Activated CD8-positive, alpha-beta T cell treated with anti-CD3 and anti-CD28 coated beads for 36 hours (primary cell): ENCODE results near the gene SLC9A4. TPM values are rescaled to one million over a fixed set of nuclear protein-coding genes. Genes with fewer than 3 reads are reported as not detected.

ENCODE experiments used
- ATAC-seq: fragments of 200-7000 bp; cut with Tn5 transposase; one replicate; pipeline ENCODE4 v1.10.0; 2021; ENCODE audit warnings: mild to moderate bottlenecking, moderate library complexity
- CTCF ChIA-PET: fragments of 350-600 bp; sonication (Branson Sonifier 250); formaldehyde crosslinking; loops from one replicate; lab custom pipeline; 2021; ENCODE audit warnings: antibody characterized with exemption; lab: Charles Lee
- POLR2A ChIA-PET: fragments of 350-600 bp; sonication (Branson Sonifier 250); formaldehyde crosslinking; loops from one replicate; lab custom pipeline; 2021; ENCODE audit warnings: antibody characterized with exemption; lab: Charles Lee
- DNase-seq: peaks from one replicate; pipeline ENCODE4 v3.0.0-alpha.2; 2020
- H3K27ac Mint-ChIP-seq: one replicate; pipeline ENCODE4 v1.8.0; 2021; ENCODE audit warnings: mild to moderate bottlenecking, mixed read lengths
- H3K27me3 Mint-ChIP-seq: one replicate; pipeline ENCODE4 v1.8.0; 2021; ENCODE audit warnings: mixed read lengths
- H3K36me3 Mint-ChIP-seq: one replicate; pipeline ENCODE4 v1.8.0; 2021; ENCODE audit warnings: low read depth, mixed read lengths
- H3K4me1 Mint-ChIP-seq: one replicate; pipeline ENCODE4 v1.8.0; 2021; ENCODE audit warnings: low read depth, mixed read lengths
- H3K4me3 Mint-ChIP-seq: one replicate; pipeline ENCODE4 v1.8.0; 2021; ENCODE audit warnings: mild to moderate bottlenecking, moderate library complexity, mixed read lengths
- H3K9me3 Mint-ChIP-seq: one replicate; pipeline ENCODE4 v1.8.0; 2021; ENCODE audit warnings: mixed read lengths
- intact Hi-C: fragments of 100-400 bp; cut with micrococcal nuclease; formaldehyde crosslinking; loops from one replicate; pipeline ENCODE4 v1.10.0; 2022
- total RNA-seq, 2 experiments: library from RNA; stranded (reverse); gene quantifications; one replicate each; pipeline ENCODE4 v1.2.3, GENCODE V29; 2021
- TF ChIP-seq, protein P1 (sequence below): fragments of 200-600 bp; IDR thresholded peaks from one replicate; pipeline ENCODE4 v1.8.0; 2022; ENCODE audit warnings: antibody characterized with exemption, mild to moderate bottlenecking

Gene SLC9A4
- total RNA-seq, 2 experiments from 2014 or later = 0.07 TPM; not detected in 1

- peaks cover 6% of the 10 kb centered on the region for H3K4me1 Mint-ChIP-seq
- H3K9me3 Mint-ChIP-seq = peaks cover 2% of the 10 kb centered on the region
- POLR2A ChIA-PET = no interaction called here
- ATAC-seq = no peak
- intact Hi-C loops = no loop called here
- DNase-seq = no peak
- H3K27me3 Mint-ChIP-seq = peaks cover 9% of the 10 kb centered on the region
- TF ChIP-seq, protein P1, sequence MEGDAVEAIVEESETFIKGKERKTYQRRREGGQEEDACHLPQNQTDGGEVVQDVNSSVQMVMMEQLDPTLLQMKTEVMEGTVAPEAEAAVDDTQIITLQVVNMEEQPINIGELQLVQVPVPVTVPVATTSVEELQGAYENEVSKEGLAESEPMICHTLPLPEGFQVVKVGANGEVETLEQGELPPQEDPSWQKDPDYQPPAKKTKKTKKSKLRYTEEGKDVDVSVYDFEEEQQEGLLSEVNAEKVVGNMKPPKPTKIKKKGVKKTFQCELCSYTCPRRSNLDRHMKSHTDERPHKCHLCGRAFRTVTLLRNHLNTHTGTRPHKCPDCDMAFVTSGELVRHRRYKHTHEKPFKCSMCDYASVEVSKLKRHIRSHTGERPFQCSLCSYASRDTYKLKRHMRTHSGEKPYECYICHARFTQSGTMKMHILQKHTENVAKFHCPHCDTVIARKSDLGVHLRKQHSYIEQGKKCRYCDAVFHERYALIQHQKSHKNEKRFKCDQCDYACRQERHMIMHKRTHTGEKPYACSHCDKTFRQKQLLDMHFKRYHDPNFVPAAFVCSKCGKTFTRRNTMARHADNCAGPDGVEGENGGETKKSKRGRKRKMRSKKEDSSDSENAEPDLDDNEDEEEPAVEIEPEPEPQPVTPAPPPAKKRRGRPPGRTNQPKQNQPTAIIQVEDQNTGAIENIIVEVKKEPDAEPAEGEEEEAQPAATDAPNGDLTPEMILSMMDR = no peak
- H3K36me3 Mint-ChIP-seq = no peaks in the 10 kb centered on the region
- no peak overlapping the region for H3K4me3 Mint-ChIP-seq
- H3K27ac Mint-ChIP-seq = no peak overlapping the region
- CTCF ChIA-PET = no interaction called here
Measured at GRCh38 chr2:102494570-102494969, 21.5 kb downstream of the SLC9A4 start.

GRCh38 chr2:102498414-102498813 lies 25.4 kb downstream of the SLC9A4 start:
- ChIA-PET POLR2A (no interaction called here), CTCF (interaction anchor here (1.0 kb wide), 1 partner anchor 11 kb away, joined by 3 read pairs; no protein-coding TSS in a partner anchor)
- no peaks in the 10 kb centered on the region for H3K9me3 Mint-ChIP-seq
- ATAC-seq (no peak), DNase-seq (no peak)
- H3K27ac Mint-ChIP-seq = no peak overlapping the region
- no peaks in the 10 kb centered on the region for H3K36me3 Mint-ChIP-seq
- H3K27me3 Mint-ChIP-seq = peaks cover 7% of the 10 kb centered on the region
- H3K4me1 Mint-ChIP-seq = no peaks in the 10 kb centered on the region
- H3K4me3 Mint-ChIP-seq = no peak overlapping the region
- intact Hi-C loops = no loop called here
- TF ChIP-seq, protein P1 = no peak

DNA sequence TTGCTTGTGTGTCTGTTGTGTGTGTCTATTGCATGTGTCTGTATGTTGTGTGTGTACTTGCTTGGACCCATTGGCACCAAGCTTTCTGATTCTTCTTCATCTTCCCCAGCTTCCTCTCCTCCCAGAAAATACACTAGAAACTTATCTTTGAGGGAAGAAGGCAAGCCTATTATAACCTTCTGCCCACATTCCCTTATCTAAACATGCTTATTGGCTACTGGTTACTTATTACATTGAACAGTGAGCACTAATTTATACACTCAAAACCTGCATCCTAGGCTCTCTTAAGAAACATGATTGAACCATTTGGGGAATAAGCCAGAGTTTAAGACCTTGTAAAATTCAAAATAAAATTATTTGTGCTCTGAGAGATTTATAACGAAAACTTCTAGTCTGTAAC lies 26.5 kb downstream of the SLC9A4 start:
- intact Hi-C loops = no loop called here
- ATAC-seq = no peak
- Mint-ChIP-seq H3K4me1 (no peaks in the 10 kb centered on the region), H3K27ac (no peak overlapping the region), H3K4me3 (no peak overlapping the region), H3K27me3 (peaks cover 10% of the 10 kb centered on the region), H3K9me3 (no peaks in the 10 kb centered on the region), H3K36me3 (no peaks in the 10 kb centered on the region)
- ChIA-PET POLR2A (interaction anchor here (0.7 to 1.0 kb wide), 2 partner anchors 11 to 12 kb away, joined by 3 read pairs; no protein-coding TSS in a partner anchor), CTCF (interaction anchor here (0.7 to 1.7 kb wide), 4 partner anchors 26 to 1041 kb away, joined by 3 to 4 read pairs (median 4); partner anchors contain the start of gene SLC9A4)
- DNase-seq = no peak
- TF ChIP-seq, protein P1 = no peak

- TF ChIP-seq, protein P1 = no peak
- Mint-ChIP-seq H3K27ac (no peak overlapping the region), H3K27me3 (peaks cover 11% of the 10 kb centered on the region), H3K4me1 (no peaks in the 10 kb centered on the region), H3K9me3 (no peaks in the 10 kb centered on the region), H3K4me3 (no peak overlapping the region), H3K36me3 (no peaks in the 10 kb centered on the region)
- ChIA-PET POLR2A (no interaction called here), CTCF (interaction anchor here (1.1 kb wide), 1 partner anchor 16 kb away, joined by 3 read pairs; no protein-coding TSS in a partner anchor)
- DNase-seq (no peak), ATAC-seq (no peak)
- intact Hi-C loops = no loop called here
Measured at GRCh38 chr2:102502576-102502975, 29.6 kb downstream of the SLC9A4 start.

- ATAC-seq = no peak
- H3K36me3 Mint-ChIP-seq = no peaks in the 10 kb centered on the region
- TF ChIP-seq, protein P1 = no peak
- peaks cover 21% of the 10 kb centered on the region for H3K27me3 Mint-ChIP-seq
- no peak overlapping the region for H3K4me3 Mint-ChIP-seq
- intact Hi-C loops = no loop called here
- ChIA-PET CTCF (no interaction called here), POLR2A (no interaction called here)
- no peak overlapping the region for H3K27ac Mint-ChIP-seq
- peaks cover 2% of the 10 kb centered on the region for H3K9me3 Mint-ChIP-seq
- no peak for DNase-seq
- H3K4me1 Mint-ChIP-seq = peaks cover 11% of the 10 kb centered on the region
Measured at GRCh38 chr2:102504833-102505232, 31.8 kb downstream of the SLC9A4 start.
